HG03378 (cell line): ENCODE results near the gene GOLPH3.
"Not testable (repeated sequence)": the region's sequence is repeated elsewhere in the genome, so short reads cannot be mapped to it uniquely, and the experiment has no call there.

Experiments used
- ATAC-seq: cut with Tn5 transposase; IDR thresholded peaks from one replicate; pipeline ENCODE4 v1.9.1; 2021; ENCODE audit warnings: mild to moderate bottlenecking, moderate library complexity; ENCODE audit not compliant: unreplicated experiment

Gene GOLPH3

GRCh38 chr5:32138839-32139493 is 35.2 kb downstream of the GOLPH3 start:
- ATAC-seq = no peak

GRCh38 chr5:32136342-32136741 is 37.8 kb downstream of the GOLPH3 start:
- no peak for ATAC-seq

DNA sequence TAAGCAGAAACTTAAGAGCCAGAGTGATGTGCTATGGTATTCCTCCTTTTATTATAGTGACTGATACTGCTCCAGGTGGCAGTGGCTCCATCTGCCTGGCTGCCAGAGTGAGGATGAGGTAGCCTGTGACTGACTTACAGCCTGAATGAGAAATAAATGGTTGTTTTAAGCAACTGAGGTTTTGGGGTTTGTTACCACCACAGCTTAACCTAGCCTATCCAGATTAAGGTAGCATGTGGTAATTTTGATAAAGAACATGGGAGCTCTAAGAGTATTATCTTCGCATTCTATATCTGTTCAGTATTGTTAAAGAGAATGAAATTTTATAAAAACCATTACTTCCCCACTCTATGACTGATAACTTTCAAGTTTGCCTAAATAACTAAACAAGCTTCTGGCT is 39.0 kb downstream of the GOLPH3 start:
- ATAC-seq = no peak

- ATAC-seq = no peak
Observed at GRCh38 chr5:32132757-32133156, 41.4 kb downstream of the GOLPH3 start.

- ATAC-seq = no peak
Observed at GRCh38 chr5:32131604-32132003, 42.5 kb downstream of the GOLPH3 start.

- no peak for ATAC-seq
Observed at GRCh38 chr5:32130865-32131264, 43.3 kb downstream of the GOLPH3 start.

DNA sequence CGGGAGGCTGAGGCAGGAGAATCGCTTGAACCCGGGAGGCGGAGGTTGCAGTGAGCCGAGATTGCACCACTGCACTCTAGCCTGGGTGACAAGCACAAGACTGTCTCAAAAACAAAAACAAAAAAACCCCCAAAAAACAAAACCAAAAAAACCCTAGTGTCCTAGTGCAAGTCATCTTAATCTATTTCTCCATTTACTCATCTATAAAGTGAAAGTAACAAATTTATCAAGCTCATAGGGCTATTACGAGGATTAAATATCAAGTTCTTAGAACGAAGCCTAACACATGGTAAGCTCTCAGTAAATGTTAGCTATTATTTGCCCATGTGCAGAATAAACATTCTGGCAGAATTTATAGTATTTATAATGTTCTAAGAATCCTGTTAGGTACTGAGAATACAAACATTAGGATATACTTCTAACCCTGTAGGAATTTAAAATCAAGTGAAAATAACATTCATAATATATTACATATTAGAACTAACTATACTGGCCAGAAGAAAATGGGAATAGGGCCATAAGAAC is 45.0 kb downstream of the GOLPH3 start:
- no peak for ATAC-seq

- no peak for ATAC-seq
Observed at GRCh38 chr5:32127711-32128110, 46.4 kb downstream of the GOLPH3 start.

DNA sequence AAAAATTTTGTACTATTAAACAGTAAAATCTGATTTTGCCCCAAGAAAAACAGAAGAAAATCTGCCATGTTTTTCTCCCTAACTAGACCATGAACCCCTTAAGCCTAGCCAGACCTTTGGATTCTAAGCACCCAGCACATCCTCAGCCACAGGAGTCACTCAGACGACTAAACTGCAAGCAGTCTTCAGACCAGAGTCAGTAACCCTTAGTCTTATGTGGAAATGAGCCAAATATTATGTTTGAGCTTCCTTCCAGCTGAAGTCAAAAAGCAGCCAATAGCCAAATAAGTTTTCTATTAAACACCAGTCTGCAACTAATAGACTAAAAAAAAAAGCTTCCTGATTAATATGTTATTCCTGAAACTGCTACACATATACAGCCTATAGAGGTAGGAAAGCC is 47.4 kb downstream of the GOLPH3 start:
- ATAC-seq = no peak

DNA sequence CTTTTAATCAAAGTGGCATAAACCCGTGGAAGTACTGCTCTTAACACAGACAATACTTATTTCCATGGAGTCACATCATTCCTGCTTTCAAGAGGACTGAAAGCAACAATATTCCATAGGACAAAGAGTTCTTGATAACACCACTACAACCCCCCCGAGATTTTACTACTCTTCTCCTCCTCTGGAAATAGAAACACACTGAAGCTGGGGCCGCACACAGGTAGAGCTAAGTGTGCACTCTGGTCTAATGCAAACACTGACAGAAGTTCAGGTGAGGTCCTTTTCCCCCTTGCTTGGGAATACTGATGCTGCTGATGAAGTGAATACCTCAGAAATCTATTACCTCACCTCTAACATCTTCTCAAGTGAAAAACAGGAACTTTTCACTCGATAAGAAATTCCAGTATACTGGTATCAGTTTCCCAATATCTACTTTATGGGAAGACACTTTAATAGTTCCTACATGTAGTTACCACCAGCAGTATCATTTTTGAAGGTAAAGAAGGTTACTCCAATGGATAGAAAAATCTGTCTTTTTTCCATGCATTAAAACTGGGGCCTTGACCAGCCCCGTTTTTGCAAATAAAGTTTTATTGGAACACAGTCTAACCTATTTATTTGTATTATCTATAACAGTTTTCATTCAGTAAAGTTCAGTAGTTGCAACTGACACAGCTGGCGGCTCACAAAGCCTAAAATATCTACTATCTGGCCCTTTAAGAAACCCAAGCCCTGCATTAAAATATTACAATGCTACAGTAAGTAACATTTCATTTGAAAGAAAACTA is 50.0 kb downstream of the GOLPH3 start:
- ATAC-seq = no peak

DNA sequence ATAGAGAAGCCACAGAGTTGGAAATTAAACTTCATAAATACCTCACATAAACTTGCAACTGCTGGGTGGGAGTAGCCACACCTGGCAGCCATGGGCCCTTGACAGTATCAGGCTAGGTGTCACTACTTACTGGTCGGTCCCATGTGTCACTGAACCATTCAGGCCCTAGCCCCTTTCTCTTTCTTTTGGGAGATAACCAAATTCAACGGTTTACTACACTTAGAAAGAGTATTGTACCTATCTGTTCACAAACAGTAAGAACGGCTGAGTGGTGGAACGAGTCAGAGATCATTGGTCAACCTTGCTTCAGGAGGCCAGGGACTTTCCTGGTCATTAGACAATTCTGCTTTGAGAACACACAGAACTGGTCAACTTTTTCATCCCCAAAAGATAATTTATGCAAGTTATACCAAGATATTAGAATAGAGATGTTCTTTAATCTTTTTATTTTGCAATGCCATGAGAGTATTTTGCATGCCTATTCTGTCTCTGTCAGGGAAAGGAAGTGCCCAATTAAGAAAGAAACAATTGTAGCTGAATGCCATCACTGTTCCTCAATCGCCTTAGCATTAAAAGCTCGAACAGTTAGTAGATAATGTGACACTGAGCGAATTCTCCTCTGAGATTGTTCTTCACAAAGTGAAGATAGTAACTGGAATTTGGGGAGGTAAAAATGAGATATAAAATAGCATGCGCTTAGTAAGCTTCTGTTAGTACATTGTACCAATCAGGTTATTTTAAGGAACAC is 50.9 kb downstream of the GOLPH3 start:
- ATAC-seq = peak; percentile 64

DNA sequence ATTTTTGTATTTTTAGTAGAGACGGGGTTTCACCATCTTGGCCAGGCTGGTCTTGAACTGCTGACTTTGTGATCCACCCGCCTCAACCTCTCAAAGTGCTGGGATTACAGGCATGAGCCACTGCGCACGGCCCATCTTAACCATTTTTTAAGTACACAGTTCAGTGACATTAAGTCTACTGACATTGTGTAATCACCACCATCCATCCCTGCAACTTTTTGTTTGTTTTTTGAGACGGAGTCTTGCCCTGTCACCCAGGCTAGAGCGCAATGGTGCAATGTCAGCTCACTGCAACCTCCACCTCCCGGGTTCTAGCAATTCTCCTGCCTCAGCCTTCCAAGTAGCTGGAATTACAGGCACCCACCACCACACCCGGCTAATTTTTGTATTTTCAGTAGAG is 55.2 kb downstream of the GOLPH3 start:
- not testable (repeated sequence) for ATAC-seq

GRCh38 chr5:32116574-32117313 is 57.4 kb downstream of the GOLPH3 start:
- ATAC-seq = no peak

DNA sequence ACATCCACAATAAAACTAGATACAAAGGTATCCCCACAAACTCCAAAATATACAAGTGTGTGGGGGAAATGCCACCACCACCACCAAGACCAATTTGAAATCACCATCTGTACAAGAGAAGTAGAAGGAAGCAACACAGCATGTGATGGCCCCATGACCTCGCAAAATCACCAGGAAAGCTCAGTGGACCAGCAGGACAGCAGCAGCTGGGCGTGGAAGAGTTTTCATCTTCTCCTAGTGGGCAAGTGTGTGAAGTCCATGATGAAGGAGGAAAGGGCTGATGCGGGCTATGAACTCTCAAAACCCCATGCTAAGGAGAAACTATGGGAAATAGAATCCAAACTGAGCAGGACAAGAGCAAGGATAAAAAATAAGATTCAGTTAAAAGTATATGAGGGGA is 58.1 kb downstream of the GOLPH3 start:
- ATAC-seq = no peak

DNA sequence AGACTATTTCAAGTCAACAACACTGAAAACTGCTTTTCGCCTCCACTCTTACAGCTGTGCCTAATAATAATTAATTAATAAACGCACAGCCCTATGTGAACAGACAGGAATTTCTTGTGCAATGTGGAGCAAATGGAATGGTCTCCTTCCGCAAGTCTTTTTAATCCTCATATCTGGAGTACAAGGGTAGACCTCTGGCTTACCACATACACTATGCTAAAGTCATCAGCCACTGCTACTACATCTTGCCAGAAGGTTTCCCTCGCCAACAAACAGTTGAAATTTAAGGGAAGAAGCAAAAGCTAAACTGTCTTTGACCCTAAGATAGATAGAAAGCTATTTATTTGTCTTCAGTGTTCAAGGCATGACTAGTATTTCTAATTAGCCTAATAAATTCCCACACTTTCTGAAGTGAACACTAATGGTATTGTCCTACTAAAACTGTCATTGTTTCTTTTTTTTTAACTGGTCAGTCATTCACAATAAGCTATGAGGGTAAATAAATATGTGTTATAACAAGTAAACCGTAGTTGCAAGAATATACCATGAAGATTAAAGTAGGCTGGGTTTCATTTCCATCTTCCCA is 63.9 kb downstream of the GOLPH3 start:
- no peak for ATAC-seq

DNA sequence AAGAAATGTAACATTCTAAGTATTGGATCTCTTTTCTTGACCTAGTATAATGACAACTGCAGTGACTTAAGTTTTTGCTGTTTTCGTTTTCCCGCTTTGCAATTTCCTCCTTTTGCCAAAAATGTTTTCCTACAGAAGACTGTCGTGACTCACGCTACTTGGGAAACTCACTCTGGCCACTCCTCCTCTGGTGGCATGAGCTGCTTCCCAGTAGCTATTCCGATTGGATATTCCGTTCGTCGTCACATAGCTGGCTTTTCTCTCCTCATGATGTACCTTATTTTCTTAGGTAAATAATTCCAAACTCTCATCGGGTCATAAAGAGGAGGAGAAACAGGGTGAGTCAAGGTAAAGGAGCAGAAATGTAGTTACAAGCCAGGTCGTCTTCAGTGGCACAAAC is 64.9 kb downstream of the GOLPH3 start:
- no peak for ATAC-seq

- no peak for ATAC-seq
Observed at GRCh38 chr5:32108167-32108566, 66.0 kb downstream of the GOLPH3 start.

DNA sequence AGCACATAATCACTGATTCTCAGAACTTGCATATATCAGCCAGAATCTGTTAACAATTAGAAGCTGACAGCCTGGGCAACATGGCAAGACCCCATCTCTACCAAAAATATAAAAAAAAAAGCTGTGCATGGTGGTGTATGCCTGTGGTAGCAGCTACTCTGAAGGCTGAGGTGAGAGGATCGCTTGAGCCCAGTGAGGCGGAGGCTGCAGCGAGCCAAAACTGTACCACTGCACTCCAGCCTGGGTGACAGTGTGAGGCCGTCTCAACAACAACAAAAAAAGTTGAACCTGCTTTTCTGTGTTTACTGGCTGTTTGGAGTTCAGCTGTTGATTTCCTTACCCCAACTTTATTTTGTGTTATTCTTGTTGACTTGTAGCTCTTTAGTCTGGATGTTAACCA is 66.8 kb downstream of the GOLPH3 start:
- ATAC-seq = no peak

DNA sequence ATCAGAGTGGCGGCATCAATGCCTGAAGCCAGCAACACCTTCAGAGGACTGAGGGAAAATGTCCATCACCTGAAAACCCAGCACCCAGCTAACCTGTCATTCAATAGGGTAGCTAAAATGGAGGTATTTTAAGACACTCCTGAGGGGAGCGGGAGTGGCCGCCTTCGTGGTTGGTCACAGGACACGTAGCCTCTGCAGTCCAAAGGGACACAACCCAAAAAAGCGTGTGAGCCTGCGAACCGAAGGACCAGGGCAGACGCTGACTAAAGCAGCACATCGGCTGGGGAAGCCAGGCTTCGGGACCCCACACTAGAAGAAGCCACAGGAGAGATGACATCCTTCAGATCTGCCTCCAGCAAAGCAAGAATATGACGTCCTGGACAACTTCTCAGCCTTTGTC is 70.6 kb downstream of the GOLPH3 start:
- ATAC-seq = no peak

GRCh38 chr5:32102254-32102986 is 71.7 kb downstream of the GOLPH3 start:
- no peak for ATAC-seq
